Measurements from ENCODE around the gene IRF9.

The IRF9 gene

GRCh38 chr14:24160850-24161804 is at the start of gene IRF9 (continued):
- TF ChIP-seq, protein P1, sequence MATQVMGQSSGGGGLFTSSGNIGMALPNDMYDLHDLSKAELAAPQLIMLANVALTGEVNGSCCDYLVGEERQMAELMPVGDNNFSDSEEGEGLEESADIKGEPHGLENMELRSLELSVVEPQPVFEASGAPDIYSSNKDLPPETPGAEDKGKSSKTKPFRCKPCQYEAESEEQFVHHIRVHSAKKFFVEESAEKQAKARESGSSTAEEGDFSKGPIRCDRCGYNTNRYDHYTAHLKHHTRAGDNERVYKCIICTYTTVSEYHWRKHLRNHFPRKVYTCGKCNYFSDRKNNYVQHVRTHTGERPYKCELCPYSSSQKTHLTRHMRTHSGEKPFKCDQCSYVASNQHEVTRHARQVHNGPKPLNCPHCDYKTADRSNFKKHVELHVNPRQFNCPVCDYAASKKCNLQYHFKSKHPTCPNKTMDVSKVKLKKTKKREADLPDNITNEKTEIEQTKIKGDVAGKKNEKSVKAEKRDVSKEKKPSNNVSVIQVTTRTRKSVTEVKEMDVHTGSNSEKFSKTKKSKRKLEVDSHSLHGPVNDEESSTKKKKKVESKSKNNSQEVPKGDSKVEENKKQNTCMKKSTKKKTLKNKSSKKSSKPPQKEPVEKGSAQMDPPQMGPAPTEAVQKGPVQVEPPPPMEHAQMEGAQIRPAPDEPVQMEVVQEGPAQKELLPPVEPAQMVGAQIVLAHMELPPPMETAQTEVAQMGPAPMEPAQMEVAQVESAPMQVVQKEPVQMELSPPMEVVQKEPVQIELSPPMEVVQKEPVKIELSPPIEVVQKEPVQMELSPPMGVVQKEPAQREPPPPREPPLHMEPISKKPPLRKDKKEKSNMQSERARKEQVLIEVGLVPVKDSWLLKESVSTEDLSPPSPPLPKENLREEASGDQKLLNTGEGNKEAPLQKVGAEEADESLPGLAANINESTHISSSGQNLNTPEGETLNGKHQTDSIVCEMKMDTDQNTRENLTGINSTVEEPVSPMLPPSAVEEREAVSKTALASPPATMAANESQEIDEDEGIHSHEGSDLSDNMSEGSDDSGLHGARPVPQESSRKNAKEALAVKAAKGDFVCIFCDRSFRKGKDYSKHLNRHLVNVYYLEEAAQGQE (tag by site-specific recombination; IDR thresholded peaks at IDR 0.05), result peak; percentile 66
- TF ChIP-seq, protein P2, sequence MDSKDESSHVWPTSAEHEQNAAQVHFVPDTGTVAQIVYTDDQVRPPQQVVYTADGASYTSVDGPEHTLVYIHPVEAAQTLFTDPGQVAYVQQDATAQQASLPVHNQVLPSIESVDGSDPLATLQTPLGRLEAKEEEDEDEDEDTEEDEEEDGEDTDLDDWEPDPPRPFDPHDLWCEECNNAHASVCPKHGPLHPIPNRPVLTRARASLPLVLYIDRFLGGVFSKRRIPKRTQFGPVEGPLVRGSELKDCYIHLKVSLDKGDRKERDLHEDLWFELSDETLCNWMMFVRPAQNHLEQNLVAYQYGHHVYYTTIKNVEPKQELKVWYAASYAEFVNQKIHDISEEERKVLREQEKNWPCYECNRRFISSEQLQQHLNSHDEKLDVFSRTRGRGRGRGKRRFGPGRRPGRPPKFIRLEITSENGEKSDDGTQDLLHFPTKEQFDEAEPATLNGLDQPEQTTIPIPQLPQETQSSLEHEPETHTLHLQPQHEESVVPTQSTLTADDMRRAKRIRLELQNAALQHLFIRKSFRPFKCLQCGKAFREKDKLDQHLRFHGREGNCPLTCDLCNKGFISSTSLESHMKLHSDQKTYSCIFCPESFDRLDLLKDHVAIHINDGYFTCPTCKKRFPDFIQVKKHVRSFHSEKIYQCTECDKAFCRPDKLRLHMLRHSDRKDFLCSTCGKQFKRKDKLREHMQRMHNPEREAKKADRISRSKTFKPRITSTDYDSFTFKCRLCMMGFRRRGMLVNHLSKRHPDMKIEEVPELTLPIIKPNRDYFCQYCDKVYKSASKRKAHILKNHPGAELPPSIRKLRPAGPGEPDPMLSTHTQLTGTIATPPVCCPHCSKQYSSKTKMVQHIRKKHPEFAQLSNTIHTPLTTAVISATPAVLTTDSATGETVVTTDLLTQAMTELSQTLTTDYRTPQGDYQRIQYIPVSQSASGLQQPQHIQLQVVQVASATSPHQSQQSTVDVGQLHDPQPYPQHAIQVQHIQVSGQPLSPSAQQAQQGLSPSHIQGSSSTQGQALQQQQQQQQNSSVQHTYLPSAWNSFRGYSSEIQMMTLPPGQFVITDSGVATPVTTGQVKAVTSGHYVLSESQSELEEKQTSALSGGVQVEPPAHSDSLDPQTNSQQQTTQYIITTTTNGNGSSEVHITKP (tag by site-specific recombination; IDR thresholded peaks at IDR 0.05), result peak; percentile 50
- TF ChIP-seq, protein P3, sequence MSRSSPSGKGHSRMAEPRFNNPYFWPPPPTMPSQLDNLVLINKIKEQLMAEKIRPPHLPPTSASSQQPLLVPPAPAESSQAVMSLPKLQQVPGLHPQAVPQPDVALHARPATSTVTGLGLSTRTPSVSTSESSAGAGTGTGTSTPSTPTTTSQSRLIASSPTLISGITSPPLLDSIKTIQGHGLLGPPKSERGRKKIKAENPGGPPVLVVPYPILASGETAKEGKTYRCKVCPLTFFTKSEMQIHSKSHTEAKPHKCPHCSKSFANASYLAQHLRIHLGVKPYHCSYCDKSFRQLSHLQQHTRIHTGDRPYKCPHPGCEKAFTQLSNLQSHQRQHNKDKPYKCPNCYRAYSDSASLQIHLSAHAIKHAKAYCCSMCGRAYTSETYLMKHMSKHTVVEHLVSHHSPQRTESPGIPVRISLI (tag by site-specific recombination; IDR thresholded peaks at IDR 0.05), result no peak
- TF ChIP-seq ZNF169 (tag by site-specific recombination; IDR thresholded peaks at IDR 0.05) (no peak), YY1 (tag by site-specific recombination; IDR thresholded peaks at IDR 0.05) (no peak), ZFHX2 (tag by site-specific recombination; conservative IDR thresholded peaks at IDR 0.05) (peak; percentile 55), ZNF76 (tag by site-specific recombination; IDR thresholded peaks at IDR 0.05; ENCODE audit: borderline replicate concordance, low read depth) (peak; percentile 50; the same call in 1 of the 2 replicates), KLF10 (tag by site-specific recombination; IDR thresholded peaks at IDR 0.05) (peak; percentile 67; the same call in 1 of the 2 replicates), ZBTB21 (tag by site-specific recombination; IDR thresholded peaks at IDR 0.05) (peak; percentile 77), OVOL3 (tag by site-specific recombination; IDR thresholded peaks at IDR 0.05) (no peak), IKZF3 (tag by site-specific recombination; IDR thresholded peaks at IDR 0.05) (peak; percentile 88), ZNF501 (tag by site-specific recombination; IDR thresholded peaks at IDR 0.05) (no peak; the same call in 1 of the 2 replicates), ZNF449 (tag by site-specific recombination; IDR thresholded peaks at IDR 0.05) (peak; percentile 73; the same call in 1 of the 2 replicates), KLF9 (tag by site-specific recombination; IDR thresholded peaks at IDR 0.05; ENCODE audit: low read depth) (peak; percentile 9; the same call in 1 of the 2 replicates), ZNF121 (tag by site-specific recombination; IDR thresholded peaks at IDR 0.05) (no peak), ZNF274 (IDR thresholded peaks at IDR 0.05; ENCODE audit: low read length) (no peak), ZNF274 (tag by site-specific recombination; IDR thresholded peaks at IDR 0.05; ENCODE audit: borderline replicate concordance) (no peak), ZNF140 (tag by site-specific recombination; IDR thresholded peaks at IDR 0.05) (no peak), ZNF658 (tag by site-specific recombination; IDR thresholded peaks at IDR 0.05) (no peak), PRDM1 (tag by site-specific recombination; IDR thresholded peaks at IDR 0.05) (peak; percentile 61; the same call in 1 of the 2 replicates), ZNF394 (tag by site-specific recombination; IDR thresholded peaks at IDR 0.05; ENCODE audit: borderline replicate concordance) (peak; percentile 81; the same call in 1 of the 2 replicates), ZNF621 (tag by site-specific recombination; IDR thresholded peaks at IDR 0.05) (no peak)
- TF ChIP-seq, protein P4, sequence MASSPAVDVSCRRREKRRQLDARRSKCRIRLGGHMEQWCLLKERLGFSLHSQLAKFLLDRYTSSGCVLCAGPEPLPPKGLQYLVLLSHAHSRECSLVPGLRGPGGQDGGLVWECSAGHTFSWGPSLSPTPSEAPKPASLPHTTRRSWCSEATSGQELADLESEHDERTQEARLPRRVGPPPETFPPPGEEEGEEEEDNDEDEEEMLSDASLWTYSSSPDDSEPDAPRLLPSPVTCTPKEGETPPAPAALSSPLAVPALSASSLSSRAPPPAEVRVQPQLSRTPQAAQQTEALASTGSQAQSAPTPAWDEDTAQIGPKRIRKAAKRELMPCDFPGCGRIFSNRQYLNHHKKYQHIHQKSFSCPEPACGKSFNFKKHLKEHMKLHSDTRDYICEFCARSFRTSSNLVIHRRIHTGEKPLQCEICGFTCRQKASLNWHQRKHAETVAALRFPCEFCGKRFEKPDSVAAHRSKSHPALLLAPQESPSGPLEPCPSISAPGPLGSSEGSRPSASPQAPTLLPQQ (tag by site-specific recombination; IDR thresholded peaks at IDR 0.05), result peak; percentile 85
- TF ChIP-seq, protein P5, sequence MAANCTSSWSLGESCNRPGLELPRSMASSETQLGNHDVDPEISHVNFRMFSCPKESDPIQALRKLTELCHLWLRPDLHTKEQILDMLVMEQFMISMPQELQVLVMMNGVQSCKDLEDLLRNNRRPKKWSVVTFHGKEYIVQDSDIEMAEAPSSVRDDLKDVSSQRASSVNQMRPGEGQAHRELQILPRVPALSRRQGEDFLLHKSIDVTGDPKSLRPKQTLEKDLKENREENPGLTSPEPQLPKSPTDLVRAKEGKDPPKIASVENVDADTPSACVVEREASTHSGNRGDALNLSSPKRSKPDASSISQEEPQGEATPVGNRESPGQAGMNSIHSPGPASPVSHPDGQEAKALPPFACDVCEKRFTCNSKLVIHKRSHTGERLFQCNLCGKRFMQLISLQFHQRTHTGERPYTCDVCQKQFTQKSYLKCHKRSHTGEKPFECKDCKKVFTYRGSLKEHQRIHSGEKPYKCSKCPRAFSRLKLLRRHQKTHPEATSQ (tag by site-specific recombination; IDR thresholded peaks at IDR 0.05), result no peak
